ENCODE results near the gene SNX18.
A peak's percentile ranks its signal among the peaks of the same experiment; 100 is the strongest.
"Not testable (repeated sequence)": the region's sequence is repeated elsewhere in the genome, so short reads cannot be mapped to it uniquely, and the experiment has no call there.

The SNX18 gene

DNA sequence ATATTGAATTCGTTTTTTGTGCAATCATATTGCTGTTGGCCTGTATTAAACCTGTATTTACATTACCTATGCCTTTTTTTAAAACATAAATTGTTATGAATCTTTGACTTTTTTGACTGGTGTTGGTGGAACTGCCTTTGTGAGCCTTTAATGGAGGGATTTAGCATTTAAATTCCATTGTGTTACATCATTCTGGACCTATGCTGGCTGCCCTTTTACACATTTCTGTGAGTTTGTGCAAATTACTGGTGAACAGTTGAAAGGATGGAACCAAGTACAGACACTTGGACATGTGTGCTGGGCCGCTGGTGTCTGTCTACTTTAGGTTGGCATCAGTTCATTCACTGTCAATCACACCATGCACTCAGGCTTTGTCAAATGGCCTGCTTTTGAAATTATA lies 3.4 kb downstream of the SNX18 start:
- peak; percentile 43 for DNase-seq

- DNase-seq = no peak
Measured at GRCh38 chr5:54521856-54522479, 4.4 kb downstream of the SNX18 start.

GRCh38 chr5:54523534-54523933 lies 6.0 kb downstream of the SNX18 start:
- no peak for DNase-seq

DNA sequence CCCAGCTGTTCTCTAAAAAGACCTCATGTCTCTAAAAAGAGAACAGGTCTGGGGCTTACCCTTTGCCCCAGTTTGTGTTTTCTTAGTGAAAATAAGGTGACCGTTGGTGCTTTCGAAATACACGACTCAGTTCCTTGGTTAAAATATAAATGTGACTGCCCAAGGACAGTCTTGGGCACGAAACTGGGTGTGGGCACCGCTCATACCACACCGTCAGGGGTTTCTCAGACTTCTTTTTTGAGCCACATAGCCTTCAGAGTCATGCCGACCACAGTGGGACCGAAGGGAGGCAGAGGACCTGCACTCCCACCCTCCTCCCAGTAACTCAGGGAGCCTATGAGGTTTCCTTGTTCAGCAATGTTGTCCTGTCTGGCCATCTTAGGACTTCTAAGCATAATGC lies 6.5 kb downstream of the SNX18 start:
- DNase-seq = no peak

- DNase-seq = no peak
Measured at GRCh38 chr5:54524704-54525103, 7.1 kb downstream of the SNX18 start.

DNA sequence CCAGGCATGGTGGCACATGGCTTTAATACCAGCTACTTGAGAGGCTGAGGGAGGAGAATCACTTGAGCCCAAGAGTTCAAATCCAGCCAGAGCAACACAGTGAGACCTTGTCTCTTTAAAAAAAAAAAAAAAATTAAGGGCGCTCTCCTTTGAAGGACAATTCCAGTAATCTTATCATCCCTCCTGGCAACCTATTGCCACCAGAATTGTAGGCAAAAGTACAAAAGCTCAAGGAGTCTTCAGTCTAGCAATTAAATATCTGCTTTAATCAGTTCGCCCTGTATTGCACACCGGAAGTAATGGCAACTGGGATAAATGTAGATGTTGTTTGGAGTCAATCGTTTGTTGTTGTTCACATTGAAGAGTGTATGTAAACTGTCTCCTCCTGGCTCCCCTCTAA lies 7.7 kb downstream of the SNX18 start:
- no peak for DNase-seq

DNA sequence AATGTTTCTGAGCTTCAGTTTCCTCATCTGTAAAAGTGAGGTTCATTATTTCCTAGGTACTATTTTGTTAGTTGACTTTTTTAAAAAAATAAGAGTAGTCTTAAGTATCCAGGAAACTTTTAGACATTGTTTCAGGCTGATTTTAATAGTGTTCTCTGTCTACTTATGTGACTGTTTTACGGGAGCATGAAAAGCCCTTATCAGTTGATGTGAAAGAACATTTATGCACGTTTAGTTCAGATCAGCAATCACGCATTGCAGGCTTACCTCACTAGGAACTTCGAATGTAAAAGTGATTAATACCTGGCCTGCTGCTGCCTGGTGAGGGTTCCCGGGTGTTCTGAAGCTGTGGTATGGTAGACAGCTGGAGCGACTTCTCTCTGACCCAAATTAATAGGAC lies 8.1 kb downstream of the SNX18 start:
- no peak for DNase-seq

DNA sequence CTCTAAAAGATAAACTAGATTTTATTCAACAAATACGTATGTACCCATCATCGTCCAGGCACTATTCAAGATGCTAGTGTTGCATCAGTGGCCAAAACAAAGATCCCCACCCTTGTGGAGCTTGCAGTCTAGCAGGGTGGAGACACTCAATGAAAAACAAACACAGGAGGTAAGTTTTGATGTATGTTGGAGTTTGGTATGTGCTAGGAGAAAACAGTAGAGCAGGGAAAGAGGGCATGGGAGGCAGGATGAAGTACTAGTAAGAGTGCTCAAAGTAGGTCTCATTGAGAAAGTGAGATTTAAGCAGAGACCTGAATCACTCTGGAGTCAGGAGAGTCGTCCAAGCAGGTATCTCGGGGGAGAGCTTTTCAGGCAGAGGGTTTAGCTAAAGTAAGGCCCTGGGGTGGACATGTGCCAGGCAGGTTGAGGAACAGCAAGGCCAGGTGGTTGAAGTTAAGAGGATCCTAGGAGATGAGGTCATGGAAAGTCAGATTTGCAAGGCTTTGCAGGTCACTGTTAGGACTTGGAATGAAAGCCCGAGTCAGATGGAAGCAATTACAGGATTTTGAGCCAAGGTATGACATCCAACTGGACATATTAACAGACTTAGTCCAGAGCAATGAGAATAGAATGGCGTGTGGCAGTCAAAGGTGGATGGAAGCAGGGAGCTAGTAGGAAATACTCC lies 9.2 kb downstream of the SNX18 start:
- no peak for DNase-seq

DNA sequence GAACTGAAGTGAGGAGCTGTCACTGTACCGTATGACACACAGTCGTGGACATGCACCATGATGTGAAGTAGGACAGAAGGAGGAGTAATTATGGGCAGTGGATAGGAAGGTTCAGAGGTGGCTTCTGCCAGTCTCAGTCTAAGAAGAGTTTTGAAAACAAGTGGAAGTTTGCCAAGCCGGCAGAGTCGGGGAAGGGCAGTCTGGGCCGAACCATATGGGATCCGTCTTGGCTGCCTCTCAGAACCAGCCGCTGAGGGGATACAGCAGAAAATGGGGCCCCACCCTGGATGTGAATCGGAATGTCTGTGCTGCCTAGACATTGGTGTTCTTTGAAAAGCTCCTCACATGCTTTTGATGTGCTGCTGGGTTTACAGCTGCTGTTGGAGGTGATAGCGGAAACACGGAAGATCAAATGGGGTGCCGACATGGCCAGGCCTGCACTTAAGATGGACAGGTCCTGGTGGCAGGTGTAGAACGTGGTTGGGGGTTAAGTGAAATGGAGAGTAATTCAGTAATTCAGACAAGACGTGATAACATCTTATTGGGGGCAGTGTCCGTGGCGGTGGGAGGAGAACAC lies 11.2 kb downstream of the SNX18 start:
- no peak for DNase-seq

GRCh38 chr5:54529565-54529964 lies 12.0 kb downstream of the SNX18 start:
- no peak for DNase-seq

GRCh38 chr5:54531546-54531945 lies 14.0 kb downstream of the SNX18 start:
- DNase-seq = no peak

DNA sequence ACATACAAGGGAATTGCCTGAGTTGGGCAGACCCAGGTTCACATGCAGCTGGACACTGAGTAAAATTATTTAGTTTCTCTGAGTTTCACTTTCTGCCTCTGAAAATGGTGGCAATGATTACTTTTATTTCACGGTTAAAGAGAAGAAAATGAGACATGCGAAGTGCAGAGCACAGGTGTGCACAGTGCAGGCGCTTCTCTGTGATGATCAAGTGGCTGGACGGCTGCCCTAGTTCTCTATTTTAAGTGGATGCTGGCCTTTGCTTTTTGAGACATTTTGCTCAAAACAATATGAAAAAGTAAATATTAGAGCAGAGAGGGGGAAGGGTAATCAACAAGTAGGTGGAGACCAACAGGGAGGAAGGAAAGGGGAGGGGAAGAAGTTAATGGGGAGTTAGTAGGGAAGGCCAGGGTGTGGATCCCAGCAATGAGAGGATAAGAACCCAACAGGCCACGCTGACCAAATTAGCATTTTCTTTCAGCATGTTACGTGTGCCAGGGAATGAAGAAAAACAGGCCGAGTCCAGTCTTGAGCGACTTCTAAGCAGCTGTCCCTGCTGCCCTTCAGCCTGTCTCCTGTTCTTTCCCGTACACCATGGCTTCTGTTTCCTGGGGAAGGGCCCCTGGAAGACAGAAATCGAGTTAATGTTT lies 16.1 kb downstream of the SNX18 start:
- no peak for DNase-seq

- DNase-seq = no peak
Measured at GRCh38 chr5:54534191-54535004, 16.8 kb downstream of the SNX18 start.

GRCh38 chr5:54535149-54535844 lies 17.7 kb downstream of the SNX18 start:
- no peak for DNase-seq

DNA sequence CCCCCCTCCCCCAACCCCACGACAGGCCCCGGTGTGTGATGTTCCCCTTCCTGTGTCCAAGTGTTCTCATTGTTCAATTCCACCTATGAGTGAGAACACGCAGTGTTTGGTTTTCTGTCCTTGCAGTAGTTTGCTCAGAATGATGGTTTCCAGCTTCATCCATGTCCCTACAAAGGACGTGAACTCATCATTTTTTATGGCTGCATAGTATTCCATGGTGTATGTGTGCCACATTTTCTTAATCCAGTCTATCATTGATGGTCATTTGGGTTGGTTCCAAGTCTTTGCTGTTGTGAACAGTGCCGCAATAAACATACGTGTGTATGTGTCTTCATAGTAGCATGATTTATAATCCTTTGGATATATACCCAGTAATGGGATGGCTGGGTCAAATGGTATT lies 18.8 kb downstream of the SNX18 start:
- DNase-seq = not testable (repeated sequence)

DNA sequence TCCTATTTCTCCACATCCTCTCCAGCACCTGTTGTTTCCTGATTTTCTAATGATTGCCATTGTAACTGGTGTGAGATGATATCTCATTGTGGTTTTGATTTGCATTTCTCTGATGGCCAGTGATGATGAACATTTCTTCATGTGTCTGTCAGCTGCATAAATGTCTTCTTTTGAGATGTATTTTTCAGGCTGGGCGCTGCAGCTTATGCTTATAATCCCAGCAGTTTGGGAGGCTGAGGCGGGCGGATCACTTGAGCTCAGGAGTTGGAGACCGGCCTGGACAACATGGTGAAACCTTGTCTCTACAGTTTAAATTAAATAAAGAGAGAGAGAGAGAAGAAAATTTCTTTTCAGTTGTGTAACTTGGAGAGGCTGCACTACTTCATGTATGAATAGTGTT lies 19.3 kb downstream of the SNX18 start:
- DNase-seq = not testable (repeated sequence)

- no peak for DNase-seq
Measured at GRCh38 chr5:54537725-54538124, 20.2 kb downstream of the SNX18 start.

- DNase-seq = no peak
Measured at GRCh38 chr5:54538156-54538555, 20.6 kb downstream of the SNX18 start.

DNA sequence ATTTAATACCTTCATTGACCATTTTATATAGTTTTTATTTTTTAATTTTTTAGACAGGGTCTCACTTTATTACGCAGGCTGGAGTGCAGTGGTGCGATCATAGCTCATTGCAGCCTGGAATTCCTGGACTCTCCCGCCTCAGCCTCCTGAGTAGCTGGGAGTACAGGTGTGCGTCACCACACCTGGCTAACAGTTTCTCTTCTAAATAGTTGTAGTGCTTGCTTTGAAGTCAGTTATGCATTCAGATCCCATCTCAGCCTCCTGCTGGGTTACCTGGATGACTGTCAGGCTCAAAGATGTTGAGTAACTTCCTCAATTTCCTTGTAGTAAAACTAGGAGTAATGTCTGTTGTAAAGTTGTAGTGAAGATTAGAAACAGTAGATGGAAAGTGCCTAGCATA lies 21.4 kb downstream of the SNX18 start:
- DNase-seq = no peak

DNA sequence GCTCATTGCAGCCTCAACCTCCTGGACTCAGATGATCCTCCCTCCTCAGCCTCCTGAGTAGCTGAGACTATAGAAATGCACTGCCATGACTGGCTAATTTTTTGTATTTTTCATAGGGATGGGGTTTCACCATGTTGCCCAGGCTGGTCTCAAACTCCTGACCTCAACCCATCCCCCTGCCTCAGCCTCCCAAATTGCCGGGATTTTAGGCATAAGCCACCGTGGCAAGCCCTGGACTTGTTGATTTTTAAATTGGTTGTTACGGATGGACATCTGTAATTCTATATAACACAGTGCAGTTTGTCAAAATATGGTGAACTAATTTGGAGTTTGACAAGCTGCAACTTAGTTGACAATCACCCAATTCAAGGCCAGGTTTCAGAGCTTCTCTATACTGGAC lies 22.7 kb downstream of the SNX18 start:
- no peak for DNase-seq

DNA sequence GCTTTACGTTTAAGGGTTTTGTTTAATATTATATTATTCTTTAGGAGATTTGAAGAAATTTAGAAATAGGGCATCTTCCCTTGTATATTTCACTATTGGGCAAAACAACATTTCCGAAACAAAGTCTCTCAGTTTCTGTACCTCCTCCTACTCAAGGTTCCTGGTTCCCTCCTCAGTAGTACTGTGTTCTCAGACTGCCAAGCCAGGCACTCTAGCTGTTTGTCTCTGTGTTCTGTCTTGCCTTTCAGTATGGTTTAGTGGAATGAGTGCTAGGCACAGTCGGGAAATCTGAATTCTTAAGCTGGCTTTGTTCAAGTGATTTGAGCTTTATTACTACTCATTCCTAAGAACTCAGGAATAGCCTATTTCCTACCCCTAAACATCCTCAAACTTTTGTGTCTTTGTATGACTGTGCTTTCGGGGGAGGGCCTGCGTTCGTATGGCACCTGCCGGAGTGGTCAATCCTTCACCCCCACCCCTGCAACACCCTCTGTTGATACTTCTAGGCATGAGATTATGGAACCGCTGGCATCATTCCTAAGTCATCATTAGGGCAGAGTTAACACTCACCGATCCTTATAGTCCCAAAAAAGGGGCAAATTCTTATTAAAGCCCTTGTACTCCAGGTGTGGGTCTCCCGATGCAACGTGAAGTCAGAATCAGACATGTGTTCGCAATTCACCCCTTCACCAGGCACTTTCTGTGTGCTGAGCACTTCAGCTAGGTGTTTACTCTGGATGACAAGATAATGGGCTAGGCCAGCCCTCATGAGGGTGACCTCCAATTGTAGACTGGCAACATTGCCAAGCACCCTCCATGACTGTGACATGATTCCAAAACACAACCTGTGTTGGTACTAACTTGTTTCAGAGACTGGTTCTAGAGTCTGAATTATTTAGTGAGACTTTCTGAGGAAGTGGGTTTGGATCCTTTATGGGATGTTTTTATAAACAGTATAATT lies 24.5 kb downstream of the SNX18 start:
- no peak for DNase-seq
